ENCODE data around the gene STX2. TPM values are rescaled to one million over a fixed set of nuclear protein-coding genes. Genes with fewer than 3 reads are reported as not detected.

STX2 gene
- total RNA-seq, 1 donor from 2014 or later: 19.2 TPM

DNA sequence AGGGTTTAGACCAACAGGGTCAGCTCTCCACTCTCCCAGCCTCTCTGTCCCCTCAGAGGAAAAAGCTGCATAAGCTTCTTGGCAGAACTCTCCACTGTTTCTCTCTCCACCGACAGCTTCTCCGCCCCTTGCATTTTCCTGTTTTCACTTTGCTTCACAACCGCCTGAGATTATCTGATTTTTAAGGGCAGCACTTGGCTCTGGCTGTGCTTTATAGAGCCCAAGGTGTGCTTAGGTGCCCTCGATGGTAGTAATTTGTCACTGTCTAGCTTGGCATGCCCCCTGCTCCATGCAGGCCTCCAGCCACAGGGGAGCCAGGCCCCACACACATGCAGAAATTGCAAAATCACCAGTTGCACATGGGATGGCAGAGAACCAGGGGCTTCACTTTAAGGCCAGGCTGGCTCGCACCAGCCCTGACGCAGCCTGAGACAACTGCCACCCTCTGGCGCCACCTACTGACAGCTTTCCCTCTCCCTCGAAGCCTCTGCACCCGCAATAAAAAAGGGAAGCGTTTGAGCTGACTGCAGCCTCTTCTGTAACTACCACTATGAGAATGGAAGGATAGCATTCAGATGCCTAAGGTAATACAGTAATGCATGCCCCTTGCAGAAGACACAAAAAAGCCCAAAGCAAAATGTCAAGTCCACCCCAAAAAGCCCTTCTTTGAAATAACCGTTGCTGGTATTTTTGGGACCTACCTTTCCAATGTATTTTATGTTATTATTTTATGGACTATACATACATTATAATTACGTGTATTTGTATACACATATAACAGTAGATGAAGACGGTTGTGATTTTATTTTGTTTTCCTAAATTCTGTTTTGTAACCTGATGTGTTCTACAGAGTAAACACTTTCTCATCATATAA, 90.9 kb downstream of the STX2 start:
- intact Hi-C loops (cut with micrococcal nuclease): loop anchor here (5.0 kb wide), 1 partner anchor 701 kb away; no protein-coding TSS in a partner anchor

DNA sequence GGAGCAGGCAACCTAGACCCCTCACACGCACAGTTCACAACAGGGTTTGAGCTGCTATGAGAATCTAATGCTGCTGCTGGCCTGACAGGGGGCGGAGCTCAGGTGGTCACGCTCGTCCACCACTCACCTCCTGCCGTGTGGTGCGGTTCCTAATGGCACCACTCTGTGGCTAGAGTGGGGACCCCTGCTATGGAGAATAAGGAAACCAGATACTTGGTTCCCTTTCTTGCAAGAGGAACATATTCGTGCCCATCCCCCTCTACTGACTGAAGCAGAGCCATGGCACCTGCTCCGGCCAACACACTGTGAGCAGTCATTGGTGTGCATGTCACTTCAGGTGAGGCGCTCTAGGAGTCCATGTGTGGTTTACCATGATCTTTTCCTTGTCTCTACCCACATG, 92.5 kb downstream of the STX2 start:
- intact Hi-C loops (cut with micrococcal nuclease): loop anchor here (5.0 kb wide), 1 partner anchor 699 kb away; no protein-coding TSS in a partner anchor
- Mint-ChIP-seq H3K4me1 (peaks cover 5% of the 10 kb centered on the region), H3K9me3 (no peaks in the 10 kb centered on the region), H3K36me3 (ENCODE audit: low read depth) (no peaks in the 10 kb centered on the region), H3K4me3 (no peak overlapping the region), H3K27me3 (peaks cover 9% of the 10 kb centered on the region), H3K27ac (no peak overlapping the region)
- DNase-seq: no peak

More for the DNA sequence above, 90.9 kb downstream of the STX2 start:
- no peak overlapping the region for H3K27ac Mint-ChIP-seq
- no peaks in the 10 kb centered on the region for H3K9me3 Mint-ChIP-seq
- no peaks in the 10 kb centered on the region for H3K36me3 Mint-ChIP-seq (ENCODE audit: low read depth)
- H3K27me3 Mint-ChIP-seq: peaks cover 9% of the 10 kb centered on the region
- H3K4me1 Mint-ChIP-seq: peaks cover 5% of the 10 kb centered on the region
- peak; percentile 91 for DNase-seq
- H3K4me3 Mint-ChIP-seq: no peak overlapping the region

- Mint-ChIP-seq H3K4me3 (no peak overlapping the region), H3K9me3 (no peaks in the 10 kb centered on the region), H3K27me3 (peaks cover 9% of the 10 kb centered on the region), H3K27ac (no peak overlapping the region), H3K36me3 (ENCODE audit: low read depth) (no peaks in the 10 kb centered on the region), H3K4me1 (peaks cover 5% of the 10 kb centered on the region)
- intact Hi-C loops (cut with micrococcal nuclease): loop anchor here (5.0 kb wide), 1 partner anchor 699 kb away; no protein-coding TSS in a partner anchor
- DNase-seq: no peak
Measured at GRCh38 chr12:130745921-130746320, 93.1 kb downstream of the STX2 start.

- intact Hi-C loops (cut with micrococcal nuclease): no loop called here
- H3K4me3 Mint-ChIP-seq: no peak overlapping the region
- H3K27me3 Mint-ChIP-seq: peaks cover 6% of the 10 kb centered on the region
- peaks cover 5% of the 10 kb centered on the region for H3K4me1 Mint-ChIP-seq
- no peaks in the 10 kb centered on the region for H3K36me3 Mint-ChIP-seq (ENCODE audit: low read depth)
- no peak for DNase-seq
- H3K9me3 Mint-ChIP-seq: no peaks in the 10 kb centered on the region
- no peak overlapping the region for H3K27ac Mint-ChIP-seq
Measured at GRCh38 chr12:130744274-130744673, 94.8 kb downstream of the STX2 start.

DNA sequence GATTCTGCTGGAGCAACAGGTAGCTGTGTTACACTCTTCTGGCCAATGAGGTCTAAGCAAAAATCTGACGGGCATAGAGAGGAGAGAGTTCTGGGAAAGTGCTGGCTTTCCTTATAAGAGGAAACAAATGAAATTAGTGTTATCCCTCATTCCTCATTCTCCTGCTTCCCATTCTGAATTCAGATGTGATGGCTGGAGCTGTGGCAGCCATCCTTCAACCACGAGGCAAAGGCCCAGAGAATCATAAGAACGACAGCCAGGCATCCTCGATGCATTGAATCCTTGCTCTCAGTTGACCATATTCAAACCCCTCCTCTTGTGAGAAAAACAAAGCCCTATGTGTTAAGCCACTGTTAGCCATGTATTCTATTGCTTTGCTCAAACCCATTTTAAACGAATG, 95.4 kb downstream of the STX2 start:
- peaks cover 5% of the 10 kb centered on the region for H3K4me1 Mint-ChIP-seq
- H3K9me3 Mint-ChIP-seq: no peaks in the 10 kb centered on the region
- no peak for DNase-seq
- no peak overlapping the region for H3K27ac Mint-ChIP-seq
- H3K36me3 Mint-ChIP-seq (ENCODE audit: low read depth): no peaks in the 10 kb centered on the region
- peaks cover 6% of the 10 kb centered on the region for H3K27me3 Mint-ChIP-seq
- no peak overlapping the region for H3K4me3 Mint-ChIP-seq
- intact Hi-C loops (cut with micrococcal nuclease): no loop called here

DNA sequence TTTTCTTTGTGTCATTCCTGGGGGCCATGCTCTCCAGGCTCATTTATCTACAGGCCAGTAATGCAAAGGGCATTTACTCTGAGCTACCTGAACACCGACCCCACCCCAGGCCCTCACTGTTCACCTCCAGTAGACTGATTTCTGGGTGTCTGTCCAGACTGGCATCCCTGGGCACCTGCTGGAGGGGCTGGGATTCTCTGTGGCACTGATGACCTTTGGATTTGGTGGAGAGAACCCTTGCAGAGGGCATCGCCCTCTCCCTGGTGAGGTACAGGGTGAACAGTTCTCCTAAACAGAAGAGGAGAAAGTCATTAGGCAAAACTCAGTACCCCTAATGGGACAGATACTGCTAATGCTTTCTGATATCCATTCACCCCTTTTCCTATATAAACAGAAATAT, 95.9 kb downstream of the STX2 start:
- H3K4me1 Mint-ChIP-seq: peaks cover 5% of the 10 kb centered on the region
- H3K27me3 Mint-ChIP-seq: peaks cover 5% of the 10 kb centered on the region
- intact Hi-C loops (cut with micrococcal nuclease): no loop called here
- no peaks in the 10 kb centered on the region for H3K9me3 Mint-ChIP-seq
- H3K27ac Mint-ChIP-seq: no peak overlapping the region
- no peaks in the 10 kb centered on the region for H3K36me3 Mint-ChIP-seq (ENCODE audit: low read depth)
- no peak overlapping the region for H3K4me3 Mint-ChIP-seq
- no peak for DNase-seq

DNA sequence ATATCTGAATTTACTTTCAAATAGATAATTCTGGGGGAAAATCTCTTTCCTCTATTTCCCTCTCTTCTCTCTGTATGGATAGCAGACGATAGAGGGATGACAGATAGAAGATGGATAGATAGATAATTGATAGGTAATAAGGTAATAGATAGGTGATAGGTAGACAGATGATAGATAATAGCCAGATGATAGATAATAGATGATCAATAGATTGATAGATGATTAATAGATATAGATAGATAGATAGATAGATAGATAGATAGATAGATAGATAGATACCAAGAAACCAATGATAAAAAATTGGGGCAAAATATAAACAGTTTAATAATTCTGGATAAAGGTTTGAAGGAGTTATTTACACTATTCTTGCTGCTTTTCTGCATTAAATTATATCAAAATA, 96.3 kb downstream of the STX2 start:
- H3K4me1 Mint-ChIP-seq: peaks cover 1% of the 10 kb centered on the region
- H3K9me3 Mint-ChIP-seq: no peaks in the 10 kb centered on the region
- no peak overlapping the region for H3K27ac Mint-ChIP-seq
- no peaks in the 10 kb centered on the region for H3K36me3 Mint-ChIP-seq (ENCODE audit: low read depth)
- H3K27me3 Mint-ChIP-seq: peaks cover under 1% of the 10 kb centered on the region
- no peak overlapping the region for H3K4me3 Mint-ChIP-seq
- DNase-seq: no peak
- intact Hi-C loops (cut with micrococcal nuclease): no loop called here

DNA sequence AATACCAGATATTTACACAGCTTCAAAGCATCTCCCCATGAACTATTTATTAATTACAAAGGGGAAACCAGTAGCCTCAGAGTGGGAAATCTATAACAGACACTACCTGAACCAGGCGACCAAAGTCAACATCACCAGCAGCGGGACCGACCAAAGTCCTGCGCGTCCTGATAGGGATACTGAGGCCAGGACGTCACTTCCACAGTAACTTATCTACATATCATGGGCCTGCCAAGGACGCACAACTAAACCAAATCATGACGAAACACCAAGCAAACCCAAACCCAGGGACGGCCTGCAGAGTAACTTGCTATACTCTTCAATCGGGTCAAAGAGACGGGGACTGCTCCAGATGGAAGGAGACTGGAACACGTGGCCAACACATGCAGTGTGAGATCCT, 96.9 kb downstream of the STX2 start:
- Mint-ChIP-seq H3K36me3 (ENCODE audit: low read depth) (no peaks in the 10 kb centered on the region), H3K4me3 (no peak overlapping the region), H3K4me1 (no peaks in the 10 kb centered on the region), H3K27me3 (no peaks in the 10 kb centered on the region), H3K9me3 (no peaks in the 10 kb centered on the region), H3K27ac (no peak overlapping the region)
- intact Hi-C loops (cut with micrococcal nuclease): no loop called here
- no peak for DNase-seq

Other genes starting within 250 kb of the STX2 start
- not detected in 2 replicates for gene RIMBP2, start 123.0 kb downstream of the STX2 start, total RNA-seq
- gene RAN, start 32.8 kb upstream of the STX2 start, total RNA-seq: 2,022 and 2,040 TPM in 2 replicates
- 0.84 and 0.95 TPM in 2 replicates for gene ADGRD1, start 114.7 kb upstream of the STX2 start, total RNA-seq

Measured in activated CD4-positive, alpha-beta T cell treated with anti-CD3 and anti-CD28 coated beads, Interleukin-2, amount 10 ng/mL, durations not matched to agents 24 days and 14 days (primary cell).